GM18499 (cell line): Measurements from ENCODE around the gene BTBD19.
"Not testable (repeated sequence)": the region's sequence is repeated elsewhere in the genome, so short reads cannot be mapped to it uniquely, and the experiment has no call there.

ENCODE experiments used
- ATAC-seq: cut with Tn5 transposase; IDR thresholded peaks from one replicate; pipeline ENCODE4 v1.9.1; 2021; ENCODE audit warnings: moderate number of reproducible peaks; ENCODE audit not compliant: insufficient read depth, unreplicated experiment

Gene BTBD19

DNA sequence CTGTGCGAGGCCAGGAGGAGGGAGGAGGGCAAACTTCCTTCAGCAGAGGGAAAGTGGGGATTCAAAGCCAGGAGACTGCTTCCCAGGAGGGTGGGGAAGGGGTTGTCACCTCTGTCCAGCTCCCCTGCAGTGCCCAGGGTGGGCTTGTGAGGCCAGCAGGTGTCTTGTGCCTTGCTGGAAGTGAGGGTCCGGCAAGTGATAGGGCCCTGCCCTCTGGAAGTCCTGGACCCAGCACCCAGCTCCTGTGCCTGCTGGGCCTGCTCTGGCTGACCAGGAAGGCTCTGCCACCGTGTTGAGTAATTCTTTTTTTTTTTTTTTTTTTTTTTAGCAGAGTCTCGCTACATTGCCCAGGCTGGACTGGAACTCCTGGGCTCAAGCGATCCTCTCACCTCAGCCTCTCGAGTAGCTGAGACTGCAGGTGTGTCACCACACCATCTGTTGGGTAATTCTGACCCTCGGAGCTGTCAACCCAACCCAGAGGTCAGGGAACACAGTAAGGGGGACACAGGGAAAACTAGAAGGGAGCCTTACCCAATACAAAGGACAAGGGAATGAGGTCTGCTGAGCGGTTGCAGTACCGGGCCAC, 21.4 kb upstream of the BTBD19 start:
- ATAC-seq, result no peak

DNA sequence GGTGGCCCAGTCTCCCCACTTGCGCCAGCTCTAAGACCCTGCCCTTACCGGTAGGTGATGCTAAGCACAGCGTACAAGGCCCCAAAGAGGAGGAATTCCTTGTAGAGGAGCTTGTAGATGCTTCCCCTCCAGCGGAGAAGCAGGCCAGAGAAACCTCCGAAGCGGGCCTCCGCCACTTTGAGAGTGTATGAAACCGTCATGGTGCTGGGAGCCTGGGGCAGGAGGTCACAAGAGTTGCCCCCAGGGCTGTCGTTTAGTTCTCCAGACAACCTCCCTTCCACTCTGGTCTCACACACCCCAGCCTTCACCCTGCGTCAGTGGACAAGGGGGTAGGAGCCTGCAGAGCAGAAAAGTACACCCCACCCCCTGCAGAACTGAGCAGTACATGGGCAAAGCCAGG, 20.8 kb upstream of the BTBD19 start:
- no peak for ATAC-seq

DNA sequence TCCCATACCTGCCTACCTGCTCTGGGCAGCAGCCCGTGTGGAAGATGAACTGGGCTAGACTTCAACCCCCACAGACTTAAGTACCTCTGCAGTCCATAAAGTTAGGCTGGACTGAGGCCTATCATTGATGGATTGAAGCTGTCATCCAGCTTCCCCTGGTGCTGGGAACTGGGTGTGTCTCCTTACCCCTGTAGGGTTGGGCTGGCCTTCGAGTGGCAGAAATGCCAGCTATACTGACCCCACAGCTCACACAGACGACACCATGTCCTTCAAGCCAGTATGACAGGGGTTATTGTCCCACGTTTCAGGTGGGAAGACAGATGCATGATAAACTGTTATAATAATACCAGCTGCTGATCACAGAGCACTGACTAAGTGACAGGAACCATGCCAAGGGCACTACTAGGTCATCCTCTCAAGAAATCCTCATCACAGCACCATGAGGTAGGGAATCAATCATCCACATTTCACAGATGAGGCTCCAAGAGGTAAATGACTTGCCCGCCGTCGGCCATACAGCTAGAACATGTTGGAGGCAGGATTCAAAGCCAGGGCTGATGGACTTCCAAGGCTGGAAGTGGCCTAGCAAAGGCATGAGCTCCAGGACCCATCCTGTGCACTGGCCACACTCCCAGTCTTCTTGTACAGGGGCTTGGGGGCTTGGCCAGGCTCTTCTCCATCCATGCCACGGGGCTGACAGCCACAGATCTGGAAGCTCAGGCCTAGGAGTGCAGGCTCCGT, 20.0 kb upstream of the BTBD19 start, which contains the start of gene BEST4:
TSS of gene BEST4 (minus strand) at position 51 of the 741 bp plus-strand sequence. CDS start 465 bp downstream, outside the sequence.
- ATAC-seq, result no peak

DNA sequence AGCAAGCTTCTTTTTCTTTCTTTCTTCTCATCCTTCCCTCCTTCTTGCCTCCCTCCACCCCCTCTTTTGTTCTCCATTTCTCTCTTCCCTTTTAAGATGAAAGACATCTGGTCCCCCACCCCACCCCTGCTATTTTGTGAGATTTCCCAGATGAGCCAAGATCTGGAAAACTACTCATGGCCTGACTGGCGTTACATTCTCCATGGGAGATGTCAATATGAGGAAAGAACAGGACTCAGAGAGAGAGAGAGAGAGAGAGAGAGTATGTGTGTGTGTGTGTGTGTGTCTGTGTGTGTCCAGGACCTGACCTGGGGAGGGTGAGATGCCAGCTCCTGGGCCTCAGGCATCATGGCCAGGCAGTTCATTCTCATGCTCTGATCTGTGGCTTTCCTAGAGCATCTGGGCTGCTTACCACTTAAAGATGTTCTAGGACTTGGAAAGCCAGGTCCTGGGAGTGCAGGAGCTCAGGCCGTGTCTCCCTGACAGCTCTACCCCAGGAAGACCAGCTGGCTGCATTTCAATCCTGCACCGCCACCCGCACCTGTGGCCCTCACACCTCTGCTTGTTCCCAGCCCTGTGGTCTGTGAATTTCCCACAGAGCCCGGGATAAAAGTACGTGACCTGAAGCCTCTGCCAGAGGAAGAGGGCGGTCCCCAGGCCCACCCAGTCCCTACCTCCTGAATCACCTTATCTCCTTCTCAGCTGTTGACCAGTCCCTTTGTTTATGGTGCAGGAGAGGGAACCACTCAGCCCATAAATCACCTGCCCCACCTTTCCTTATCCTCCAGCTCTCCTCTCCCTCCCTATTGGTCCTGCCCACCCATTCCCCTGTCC, 17.1 kb upstream of the BTBD19 start:
- ATAC-seq, result no peak

DNA sequence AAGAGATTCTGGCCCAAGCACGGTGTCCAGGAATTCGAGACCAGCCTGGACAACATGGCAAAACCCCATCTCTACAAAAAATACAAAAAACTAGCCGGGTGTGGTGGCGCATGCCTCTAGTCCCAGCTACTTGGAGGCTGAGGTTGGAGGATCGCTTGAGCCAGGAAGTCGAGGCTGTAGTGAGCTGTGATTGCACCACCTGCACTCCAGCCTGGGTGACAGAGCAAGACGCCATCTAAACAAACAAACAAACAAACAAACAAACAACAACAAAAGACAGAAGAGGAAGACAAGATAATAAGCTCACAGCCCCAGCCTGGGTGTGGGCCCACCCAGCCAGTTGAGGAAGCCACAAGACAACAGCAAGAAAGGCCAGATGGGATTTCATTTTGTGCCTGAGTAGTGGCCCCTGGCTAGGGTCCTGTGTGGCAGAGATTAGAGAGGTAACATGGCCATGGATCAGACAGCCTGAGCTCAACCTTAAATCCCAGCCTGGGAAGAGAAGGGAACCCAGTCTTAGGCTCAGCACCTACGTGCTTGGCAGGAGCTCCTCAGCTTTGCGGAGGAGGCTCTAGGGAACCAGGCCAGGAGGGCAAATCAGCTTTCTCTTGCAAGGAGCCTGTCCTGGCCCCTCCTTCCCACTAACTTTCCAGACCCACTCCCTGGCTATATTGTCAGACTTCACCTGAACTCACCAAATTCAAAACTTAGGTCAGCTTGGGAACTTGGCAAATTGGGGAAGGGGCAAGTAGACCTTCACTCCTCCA, 15.4 kb upstream of the BTBD19 start:
- ATAC-seq, result no peak

DNA sequence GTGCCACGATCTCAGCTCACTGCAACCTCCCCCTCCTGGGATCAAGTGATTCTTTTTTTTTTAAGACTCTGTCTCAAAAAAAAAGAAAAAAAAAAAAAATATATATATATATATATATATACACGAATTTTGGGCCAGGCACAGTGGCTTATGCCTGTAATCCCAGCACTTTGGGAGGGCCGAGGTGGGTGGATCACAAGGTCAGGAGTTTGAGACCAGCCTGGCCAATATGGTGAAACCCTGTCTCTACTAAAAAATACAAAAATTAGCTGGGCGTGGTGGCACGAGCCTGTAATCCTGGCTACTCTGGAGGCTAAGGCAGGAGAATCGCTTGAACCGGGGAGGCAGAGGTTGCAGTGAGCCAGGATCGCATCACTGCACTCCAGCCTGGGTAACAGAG, 10.4 kb upstream of the BTBD19 start:
- ATAC-seq, result not testable (repeated sequence)

DNA sequence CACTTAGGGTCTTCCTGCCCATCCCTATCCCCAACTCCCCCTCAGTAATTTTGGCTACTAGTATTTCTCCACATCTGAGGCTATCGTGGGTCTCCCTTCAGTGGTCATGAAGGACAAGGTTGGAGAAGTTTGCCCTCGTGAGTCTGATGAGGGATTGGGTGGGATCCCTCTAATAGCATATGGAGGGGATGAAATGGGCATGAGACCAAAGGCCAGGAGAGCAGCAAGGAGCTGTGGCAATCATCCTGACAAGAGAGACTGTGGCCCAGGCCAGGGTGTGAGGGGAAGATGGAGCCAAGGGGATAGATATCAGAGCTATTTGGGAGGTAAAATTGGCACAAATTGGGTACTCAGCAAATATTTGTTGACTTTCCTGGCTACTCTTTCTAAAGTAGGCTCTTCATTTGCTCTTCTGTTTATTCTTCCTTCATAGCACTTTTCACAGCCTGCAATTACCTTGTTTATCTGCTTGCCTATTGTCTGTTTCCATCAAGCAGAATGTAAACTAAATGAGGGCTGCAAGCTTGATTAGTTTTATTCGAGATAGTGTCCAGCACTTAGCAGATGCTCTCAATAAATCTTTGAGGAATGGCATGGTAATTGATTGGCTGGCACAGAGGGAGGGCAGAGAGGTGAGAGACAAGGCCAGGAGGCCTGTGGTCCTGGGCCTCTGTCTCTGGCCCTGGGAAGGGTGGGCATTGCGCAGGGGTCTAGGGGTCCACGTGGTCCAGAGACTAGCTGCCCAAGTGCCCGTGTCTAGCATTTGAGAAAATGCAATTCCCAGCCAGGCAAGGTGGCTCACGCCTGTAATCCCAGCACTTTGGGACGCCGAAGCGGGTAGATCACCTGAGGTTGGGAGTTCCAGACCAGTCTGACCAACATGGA, 9.6 kb upstream of the BTBD19 start:
- no peak for ATAC-seq

DNA sequence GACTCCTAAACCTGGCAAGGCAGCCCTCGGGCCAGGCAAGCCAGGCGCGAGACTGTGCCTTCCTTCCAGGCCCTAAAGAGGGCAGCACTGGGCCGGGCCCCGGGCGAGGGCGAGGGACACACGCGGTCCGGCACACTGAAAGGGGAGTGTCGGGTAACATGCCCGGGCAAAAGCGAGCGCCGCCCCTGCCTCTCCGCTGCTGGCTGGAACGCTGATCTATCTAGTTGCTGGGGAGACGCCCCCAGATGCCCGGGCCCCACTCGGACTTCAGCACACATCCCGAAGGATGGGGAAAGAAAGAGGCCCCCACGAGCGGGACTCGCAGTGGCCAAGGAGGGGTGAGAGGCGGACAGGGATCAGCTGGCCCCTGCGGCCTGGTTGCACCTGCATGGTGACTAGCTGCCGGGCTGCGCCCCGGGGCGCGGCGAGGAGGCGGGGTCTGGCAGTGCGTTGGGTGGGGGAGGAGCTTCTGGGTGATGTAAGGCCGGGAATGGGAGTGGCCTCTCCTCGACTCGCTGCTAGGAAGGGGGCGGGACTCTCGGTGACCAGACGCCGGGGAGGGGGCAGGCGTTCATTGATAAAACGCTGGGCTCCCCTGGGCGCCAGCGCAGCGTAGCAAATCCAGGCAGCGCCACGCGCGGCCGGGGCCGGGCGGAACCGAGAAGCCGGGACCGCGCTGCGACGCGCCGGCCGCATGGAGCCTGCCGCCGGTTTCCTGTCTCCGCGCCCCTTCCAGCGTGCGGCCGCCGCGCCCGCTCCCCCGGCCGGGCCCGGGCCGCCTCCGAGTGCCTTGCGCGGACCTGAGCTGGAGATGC, 8.3 kb upstream of the BTBD19 start, which contains the start of gene PLK3:
TSS of gene PLK3 (plus strand) at position 608 of the 815 bp plus-strand sequence. CDS start at position 695, 87 bp downstream.
- ATAC-seq, result peak; percentile 56

DNA sequence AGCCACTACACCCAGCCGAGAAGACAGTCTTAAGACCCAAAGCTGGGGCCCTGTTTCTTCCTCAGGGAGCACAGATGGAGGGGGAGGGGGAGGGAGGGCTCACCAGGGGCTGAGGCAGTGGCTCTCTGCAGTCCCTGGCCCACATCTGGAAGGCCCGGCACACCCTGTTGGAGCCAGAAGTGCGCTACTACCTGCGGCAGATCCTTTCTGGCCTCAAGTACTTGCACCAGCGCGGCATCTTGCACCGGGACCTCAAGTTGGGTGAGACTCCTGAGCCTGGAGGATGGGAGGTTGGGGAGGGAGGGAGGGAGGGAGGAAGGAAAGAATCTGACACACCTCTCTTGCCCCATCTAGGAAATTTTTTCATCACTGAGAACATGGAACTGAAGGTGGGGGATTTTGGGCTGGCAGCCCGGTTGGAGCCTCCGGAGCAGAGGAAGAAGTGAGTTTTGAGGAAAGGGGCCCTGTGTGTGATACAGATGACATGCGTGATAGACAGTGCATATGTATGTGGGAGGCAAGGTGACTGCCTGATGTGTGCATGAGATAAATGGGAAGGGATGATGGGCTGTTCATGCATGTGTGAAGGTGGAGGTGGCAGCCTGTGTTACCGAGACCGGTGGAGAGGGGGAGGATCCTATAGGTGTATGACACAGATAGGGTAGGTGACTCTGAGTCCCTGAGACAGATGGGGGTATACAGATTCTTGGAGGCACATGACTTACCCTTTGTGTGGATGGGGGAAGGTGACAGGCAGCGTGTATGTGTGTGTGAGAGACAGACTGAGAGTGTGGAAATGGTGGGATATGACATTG, 6.6 kb upstream of the BTBD19 start:
- ATAC-seq, result no peak

DNA sequence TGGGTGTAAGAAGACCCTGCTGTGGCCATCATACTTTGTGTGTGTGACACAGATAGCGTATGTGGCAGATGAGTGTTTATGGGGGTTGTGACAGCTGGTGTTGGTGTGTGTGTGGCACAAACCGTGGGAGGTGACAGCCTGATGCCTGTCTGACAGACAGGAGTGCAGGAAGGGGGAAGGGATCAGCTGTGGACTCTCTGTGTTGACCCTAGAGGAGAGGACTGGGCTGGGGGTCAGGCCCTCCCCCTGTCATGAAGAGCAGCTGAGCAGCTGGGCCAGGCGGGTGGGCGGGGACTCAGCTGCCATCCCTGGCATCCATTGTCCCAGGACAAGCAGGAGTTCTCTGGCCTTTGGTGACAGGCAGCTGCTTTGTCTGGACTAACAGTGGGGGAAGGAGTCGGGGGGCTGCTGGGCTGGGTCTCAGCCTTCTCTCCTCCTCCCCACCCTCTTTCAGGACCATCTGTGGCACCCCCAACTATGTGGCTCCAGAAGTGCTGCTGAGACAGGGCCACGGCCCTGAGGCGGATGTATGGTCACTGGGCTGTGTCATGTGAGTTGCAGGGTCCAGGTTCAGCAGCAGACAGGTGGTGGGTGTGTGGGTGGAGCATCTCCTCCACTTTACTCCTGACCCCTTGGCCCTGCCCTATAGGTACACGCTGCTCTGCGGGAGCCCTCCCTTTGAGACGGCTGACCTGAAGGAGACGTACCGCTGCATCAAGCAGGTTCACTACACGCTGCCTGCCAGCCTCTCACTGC, 5.8 kb upstream of the BTBD19 start:
- no peak for ATAC-seq

DNA sequence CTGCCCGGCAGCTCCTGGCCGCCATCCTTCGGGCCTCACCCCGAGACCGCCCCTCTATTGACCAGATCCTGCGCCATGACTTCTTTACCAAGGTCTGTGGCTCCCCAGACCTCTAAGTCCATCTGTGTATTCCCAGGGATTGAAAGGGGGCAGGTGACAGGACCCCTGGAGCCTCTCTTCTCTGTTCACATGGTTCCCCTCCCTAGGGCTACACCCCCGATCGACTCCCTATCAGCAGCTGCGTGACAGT, 5.3 kb upstream of the BTBD19 start:
- no peak for ATAC-seq

DNA sequence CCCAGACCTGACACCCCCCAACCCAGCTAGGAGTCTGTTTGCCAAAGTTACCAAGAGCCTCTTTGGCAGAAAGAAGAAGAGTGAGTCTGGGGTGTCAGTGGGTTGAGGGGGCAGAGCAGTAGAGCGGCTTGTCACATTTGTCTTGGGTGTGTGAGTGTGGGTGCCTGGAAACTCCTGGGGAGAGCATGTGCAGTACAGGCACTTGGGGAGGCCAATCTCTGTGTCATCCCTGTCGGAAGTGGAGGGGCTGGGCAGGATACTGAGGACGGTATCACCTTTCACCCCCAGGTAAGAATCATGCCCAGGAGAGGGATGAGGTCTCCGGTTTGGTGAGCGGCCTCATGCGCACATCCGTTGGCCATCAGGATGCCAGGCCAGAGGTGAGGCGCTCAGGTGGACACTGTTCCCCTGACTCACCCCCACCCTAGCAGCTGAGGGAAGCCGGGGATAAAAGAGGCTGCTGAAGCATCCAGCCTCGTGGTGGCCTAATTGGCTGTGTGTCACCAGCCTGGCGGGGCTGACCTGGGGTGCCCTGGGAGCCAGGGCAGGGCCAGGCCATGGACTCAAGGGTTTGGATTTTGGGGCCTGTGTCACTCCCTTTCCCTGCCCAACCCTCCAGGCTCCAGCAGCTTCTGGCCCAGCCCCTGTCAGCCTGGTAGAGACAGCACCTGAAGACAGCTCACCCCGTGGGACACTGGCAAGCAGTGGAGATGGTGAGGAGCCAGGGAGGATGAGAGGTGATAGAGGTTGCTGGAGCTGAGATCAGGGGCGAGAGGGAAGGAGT, 4.8 kb upstream of the BTBD19 start:
- no peak for ATAC-seq

DNA sequence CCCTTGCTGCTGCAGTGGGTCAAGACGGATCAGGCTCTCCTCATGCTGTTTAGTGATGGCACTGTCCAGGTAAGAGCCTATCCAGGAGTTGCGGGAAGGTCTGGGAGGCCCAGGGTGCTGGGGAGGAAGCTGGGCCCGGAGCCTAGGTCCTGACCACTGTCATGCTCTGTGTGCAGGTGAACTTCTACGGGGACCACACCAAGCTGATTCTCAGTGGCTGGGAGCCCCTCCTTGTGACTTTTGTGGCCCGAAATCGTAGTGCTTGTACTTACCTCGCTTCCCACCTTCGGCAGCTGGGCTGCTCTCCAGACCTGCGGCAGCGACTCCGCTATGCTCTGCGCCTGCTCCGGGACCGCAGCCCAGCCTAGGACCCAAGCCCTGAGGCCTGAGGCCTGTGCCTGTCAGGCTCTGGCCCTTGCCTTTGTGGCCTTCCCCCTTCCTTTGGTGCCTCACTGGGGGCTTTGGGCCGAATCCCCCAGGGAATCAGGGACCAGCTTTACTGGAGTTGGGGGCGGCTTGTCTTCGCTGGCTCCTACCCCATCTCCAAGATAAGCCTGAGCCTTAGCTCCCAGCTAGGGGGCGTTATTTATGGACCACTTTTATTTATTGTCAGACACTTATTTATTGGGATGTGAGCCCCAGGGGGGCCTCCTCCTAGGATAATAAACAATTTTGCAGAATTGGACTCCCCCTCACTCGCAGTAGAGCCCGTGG, 2.9 kb upstream of the BTBD19 start:
- ATAC-seq, result no peak

DNA sequence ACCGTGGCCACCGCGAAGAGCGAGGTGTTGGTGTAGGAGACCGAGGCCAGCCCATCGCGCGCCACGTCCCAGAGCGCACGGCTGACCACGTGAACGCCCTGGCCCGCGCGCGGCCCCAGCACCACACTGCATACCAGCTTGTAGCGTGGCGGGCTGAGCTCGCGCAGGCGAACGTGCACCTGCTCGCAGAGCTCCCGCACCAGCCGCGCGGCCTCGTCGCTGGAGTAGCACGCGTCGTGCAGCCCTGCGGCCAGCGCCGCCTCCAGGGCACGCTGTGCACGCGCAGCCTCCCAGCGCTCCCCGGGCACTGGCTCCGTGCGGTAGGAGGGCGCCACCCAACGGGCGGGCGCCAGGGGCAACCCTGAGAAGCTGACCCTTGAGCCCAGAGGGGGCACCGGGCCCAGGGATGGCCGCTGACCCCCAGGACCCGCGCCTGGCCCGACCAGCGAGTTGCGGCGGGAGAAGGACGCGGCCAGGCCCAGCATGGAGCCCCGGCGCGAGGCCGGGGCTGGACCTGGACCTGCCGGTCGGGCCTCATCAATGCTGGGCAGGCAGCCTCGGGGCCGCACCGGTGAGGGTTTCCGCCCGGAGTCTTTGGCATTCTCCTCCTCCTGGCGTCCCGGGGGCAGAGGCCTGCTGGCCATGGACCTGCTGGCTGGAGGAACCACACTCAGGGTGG, 2.2 kb upstream of the BTBD19 start:
- no peak for ATAC-seq

DNA sequence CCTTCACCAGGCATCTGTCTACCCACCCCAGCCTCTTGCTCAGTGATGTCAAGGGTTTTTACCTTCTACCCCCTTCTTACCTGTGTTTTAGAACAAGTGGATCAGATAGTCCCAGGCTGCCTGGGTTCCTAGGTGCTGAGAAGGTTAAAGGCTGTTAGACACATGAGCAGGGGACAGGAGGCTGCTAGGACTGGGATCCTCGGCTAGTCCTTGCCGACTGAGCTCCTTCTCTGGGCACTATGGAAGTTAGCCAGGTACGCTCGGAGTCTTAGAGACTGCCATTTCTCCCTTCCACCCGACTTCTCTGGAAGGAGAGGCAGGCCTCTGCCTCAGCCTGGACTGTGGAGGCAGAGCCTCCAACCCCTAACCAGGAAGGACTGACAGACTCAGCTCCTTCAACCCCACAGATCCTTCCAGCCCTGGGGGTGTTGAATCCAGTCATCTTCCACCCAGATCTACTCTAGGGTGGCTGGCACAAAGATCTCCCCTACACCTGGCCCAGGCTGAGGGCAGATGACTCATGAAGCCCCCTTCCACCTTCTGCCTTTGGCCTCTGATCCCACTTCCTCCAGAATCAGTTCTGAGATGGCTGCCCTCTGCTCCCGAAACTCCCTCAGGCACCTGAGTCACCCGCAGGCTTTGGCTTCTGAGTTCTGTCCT, 1.5 kb upstream of the BTBD19 start, which contains the start of gene DYNLT4:
TSS of gene DYNLT4 (minus strand) at position 648 of the 660 bp plus-strand sequence. CDS start 683 bp downstream, outside the sequence.
- no peak for ATAC-seq
